ENCODE data around the gene ZCCHC8.
"Not testable (repeated sequence)": the region's sequence is repeated elsewhere in the genome, so short reads cannot be mapped to it uniquely, and the experiment has no call there.

ZCCHC8 gene

GRCh38 chr12:122469856-122470255, 30.9 kb downstream of the ZCCHC8 start:
- not testable (repeated sequence) for DNase-seq

GRCh38 chr12:122467983-122468382, 32.7 kb downstream of the ZCCHC8 start:
- DNase-seq: no peak

- peak; percentile 16 for DNase-seq
Measured at GRCh38 chr12:122464317-122465042, 36.3 kb downstream of the ZCCHC8 start.

- no peak for DNase-seq
Measured at GRCh38 chr12:122460641-122461040, 40.1 kb downstream of the ZCCHC8 start.

GRCh38 chr12:122460061-122460460, 40.7 kb downstream of the ZCCHC8 start:
- DNase-seq: no peak

GRCh38 chr12:122459211-122459610, 41.5 kb downstream of the ZCCHC8 start:
- no peak for DNase-seq

- no peak for DNase-seq
Measured at GRCh38 chr12:122458105-122459035, 42.4 kb downstream of the ZCCHC8 start.

GRCh38 chr12:122457627-122458026, 43.1 kb downstream of the ZCCHC8 start:
- DNase-seq: no peak

- DNase-seq: no peak
Measured at GRCh38 chr12:122454739-122455138, 46.0 kb downstream of the ZCCHC8 start.

GRCh38 chr12:122454250-122454721, 46.4 kb downstream of the ZCCHC8 start:
- no peak for DNase-seq

GRCh38 chr12:122452701-122453285, 47.9 kb downstream of the ZCCHC8 start:
- no peak for DNase-seq

- DNase-seq: no peak
Measured at GRCh38 chr12:122449317-122449716, 51.4 kb downstream of the ZCCHC8 start.

GRCh38 chr12:122447825-122448224, 52.9 kb downstream of the ZCCHC8 start:
- DNase-seq: not testable (repeated sequence)

GRCh38 chr12:122446390-122446789, 54.3 kb downstream of the ZCCHC8 start:
- DNase-seq: not testable (repeated sequence)

- DNase-seq: not testable (repeated sequence)
Measured at GRCh38 chr12:122444071-122444470, 56.7 kb downstream of the ZCCHC8 start.

- not testable (repeated sequence) for DNase-seq
Measured at GRCh38 chr12:122438822-122439221, 61.9 kb downstream of the ZCCHC8 start.

GRCh38 chr12:122437656-122438121, 63.0 kb downstream of the ZCCHC8 start:
- no peak for DNase-seq

GRCh38 chr12:122435186-122435585, 65.5 kb downstream of the ZCCHC8 start:
- DNase-seq: no peak

- DNase-seq: not testable (repeated sequence)
Measured at GRCh38 chr12:122429043-122429442, 71.7 kb downstream of the ZCCHC8 start.

- no peak for DNase-seq
Measured at GRCh38 chr12:122427403-122427802, 73.3 kb downstream of the ZCCHC8 start.

- DNase-seq: no peak
Measured at GRCh38 chr12:122423258-122424165, 77.2 kb downstream of the ZCCHC8 start.

GRCh38 chr12:122422730-122423257, 77.9 kb downstream of the ZCCHC8 start:
- no peak for DNase-seq
